LNCAP (cell line): ENCODE results near the gene CRISPLD2.

Experiments used
- CTCF ChIP-seq: fragments of 450-650 bp; IDR thresholded peaks from 2 replicates; pipeline ENCODE4 v1.5.1; 2017; ENCODE audit warnings: mild to moderate bottlenecking

The CRISPLD2 gene

GRCh38 chr16:84790301-84790700, 29.5 kb upstream of the CRISPLD2 start:
- no peak for TF ChIP-seq CTCF

- no peak for TF ChIP-seq CTCF
These were observed 28.7 kb upstream of the CRISPLD2 start for GRCh38 chr16:84791088-84791487.

- no peak for TF ChIP-seq CTCF
These were observed 28.3 kb upstream of the CRISPLD2 start for GRCh38 chr16:84791501-84791900.

GRCh38 chr16:84794186-84794585, 25.6 kb upstream of the CRISPLD2 start:
- no peak for TF ChIP-seq CTCF

- TF ChIP-seq CTCF, result no peak
These were observed 25.2 kb upstream of the CRISPLD2 start for GRCh38 chr16:84794626-84795025.

- TF ChIP-seq CTCF, result no peak
These were observed 24.3 kb upstream of the CRISPLD2 start for GRCh38 chr16:84795329-84796053.

GRCh38 chr16:84800158-84800978, 19.4 kb upstream of the CRISPLD2 start:
- TF ChIP-seq CTCF, result no peak
